Measurements from ENCODE around the gene ZNF570.
A peak's percentile ranks its signal among the peaks of the same experiment; 100 is the strongest.

ZNF570 gene

GRCh38 chr19:37470216-37470615 lies 1.1 kb downstream of the ZNF570 start:
- Mint-ChIP-seq H3K27me3 (ENCODE audit: low read depth) (no peaks in the 10 kb centered on the region), H3K36me3 (ENCODE audit: low read depth) (peaks cover 42% of the 10 kb centered on the region), H3K4me1 (peaks cover 32% of the 10 kb centered on the region), H3K27ac (peak overlapping the region; percentile 95 to 96 (median 96)), H3K4me3 (peak overlapping the region; percentile 95 to 99 (median 98)), H3K9me3 (peaks cover 25% of the 10 kb centered on the region)
- TF ChIP-seq CTCF (IDR thresholded peaks at IDR 0.05; ENCODE audit: unreplicated experiment in 3 of 3): no peak

- Mint-ChIP-seq H3K4me1 (peaks cover 26% of the 10 kb centered on the region), H3K9me3 (peaks cover 37% of the 10 kb centered on the region), H3K4me3 (no peak overlapping the region), H3K27ac (no peak overlapping the region), H3K36me3 (ENCODE audit: low read depth) (peaks cover 50% of the 10 kb centered on the region), H3K27me3 (ENCODE audit: low read depth) (no peaks in the 10 kb centered on the region)
- no peak for TF ChIP-seq CTCF (IDR thresholded peaks at IDR 0.05; ENCODE audit: unreplicated experiment in 3 of 3)
Measured at GRCh38 chr19:37472165-37472564, 3.0 kb downstream of the ZNF570 start.

GRCh38 chr19:37484406-37485168 lies 15.4 kb downstream of the ZNF570 start:
- Mint-ChIP-seq H3K27ac (no peak overlapping the region), H3K36me3 (ENCODE audit: low read depth) (peaks cover 94% of the 10 kb centered on the region), H3K4me3 (no peak overlapping the region), H3K9me3 (peaks cover 72% of the 10 kb centered on the region), H3K4me1 (no peaks in the 10 kb centered on the region), H3K27me3 (ENCODE audit: low read depth) (no peaks in the 10 kb centered on the region)
- no peak for TF ChIP-seq CTCF (IDR thresholded peaks at IDR 0.05; ENCODE audit: unreplicated experiment in 3 of 3)

- no peaks in the 10 kb centered on the region for H3K4me1 Mint-ChIP-seq
- no peak for TF ChIP-seq CTCF (IDR thresholded peaks at IDR 0.05; ENCODE audit: unreplicated experiment in 3 of 3)
- peaks cover 25% of the 10 kb centered on the region for H3K36me3 Mint-ChIP-seq (ENCODE audit: low read depth)
- H3K4me3 Mint-ChIP-seq: no peak overlapping the region
- no peaks in the 10 kb centered on the region for H3K27me3 Mint-ChIP-seq (ENCODE audit: low read depth)
- no peak overlapping the region for H3K27ac Mint-ChIP-seq
- H3K9me3 Mint-ChIP-seq: peaks cover 55% of the 10 kb centered on the region
Measured at GRCh38 chr19:37492213-37492612, 23.1 kb downstream of the ZNF570 start.

GRCh38 chr19:37505958-37506386 lies 36.8 kb downstream of the ZNF570 start:
- Mint-ChIP-seq H3K36me3 (ENCODE audit: low read depth) (peaks cover 54% of the 10 kb centered on the region), H3K27me3 (ENCODE audit: low read depth) (no peaks in the 10 kb centered on the region), H3K9me3 (peaks cover 22% of the 10 kb centered on the region), H3K4me3 (no peak overlapping the region), H3K27ac (no peak overlapping the region), H3K4me1 (no peaks in the 10 kb centered on the region)
- no peak for TF ChIP-seq CTCF (IDR thresholded peaks at IDR 0.05; ENCODE audit: unreplicated experiment in 3 of 3)
